Activated CD8-positive, alpha-beta memory T cell treated with anti-CD3 and anti-CD28 coated beads, Interleukin-2, amount 50 U/mL, for 4 hours (primary cell): Measurements from ENCODE around the gene MPRIP.

Source experiments
- DNase-seq: peaks from one replicate; pipeline ENCODE4 v3.0.0-alpha.2; 2020

Gene MPRIP

GRCh38 chr17:17073581-17074403, 31.5 kb downstream of the MPRIP start:
- no peak for DNase-seq

GRCh38 chr17:17075125-17075781, 33.0 kb downstream of the MPRIP start:
- DNase-seq: no peak

- DNase-seq: no peak
These were observed 33.8 kb downstream of the MPRIP start for GRCh38 chr17:17076066-17076465.

- no peak for DNase-seq
These were observed 34.8 kb downstream of the MPRIP start for GRCh38 chr17:17077101-17077500.

- no peak for DNase-seq
These were observed 35.8 kb downstream of the MPRIP start for GRCh38 chr17:17077861-17078732.

- no peak for DNase-seq
These were observed 36.6 kb downstream of the MPRIP start for GRCh38 chr17:17078832-17079231.

GRCh38 chr17:17079336-17079735, 37.1 kb downstream of the MPRIP start:
- DNase-seq: no peak

GRCh38 chr17:17079761-17080160, 37.5 kb downstream of the MPRIP start:
- DNase-seq: no peak

- no peak for DNase-seq
These were observed 37.9 kb downstream of the MPRIP start for GRCh38 chr17:17080181-17080631.

- no peak for DNase-seq
These were observed 38.5 kb downstream of the MPRIP start for GRCh38 chr17:17080781-17081180.

GRCh38 chr17:17081304-17081940, 39.2 kb downstream of the MPRIP start:
- no peak for DNase-seq

GRCh38 chr17:17082878-17083277, 40.6 kb downstream of the MPRIP start:
- no peak for DNase-seq

- DNase-seq: no peak
These were observed 42.1 kb downstream of the MPRIP start for GRCh38 chr17:17084317-17084835.

- no peak for DNase-seq
These were observed 42.7 kb downstream of the MPRIP start for GRCh38 chr17:17084941-17085340.

GRCh38 chr17:17086585-17086984, 44.3 kb downstream of the MPRIP start:
- DNase-seq: no peak

GRCh38 chr17:17087424-17088015, 45.3 kb downstream of the MPRIP start:
- DNase-seq: no peak

- DNase-seq: no peak
These were observed 45.8 kb downstream of the MPRIP start for GRCh38 chr17:17088086-17088485.

GRCh38 chr17:17088541-17089525, 46.6 kb downstream of the MPRIP start:
- DNase-seq: no peak

- DNase-seq: no peak
These were observed 47.8 kb downstream of the MPRIP start for GRCh38 chr17:17089796-17090641.

- no peak for DNase-seq
These were observed 48.4 kb downstream of the MPRIP start for GRCh38 chr17:17090642-17091103.
